Neural progenitor cell (in vitro differentiated cells): ENCODE results near the gene OVCA2.

Experiments used
- CTCF ChIP-seq: fragments of 200-600 bp; sonication (generic); IDR thresholded peaks from 2 replicates; pipeline ENCODE4 v1.5.1; 2017; ENCODE audit warnings: antibody characterized with exemption, mild to moderate bottlenecking
- EZH2phosphoT487 ChIP-seq: fragments of 200-600 bp; sonication (generic); IDR thresholded peaks from 2 replicates; pipeline ENCODE4 v1.6.1; 2017; ENCODE audit warnings: antibody characterized with exemption

GRCh38 chr17:2024572-2025219, 17.1 kb upstream of the OVCA2 start:
- TF ChIP-seq CTCF (no peak), EZH2phosphoT487 (peak; percentile 89)
